AG09309 (cell line): ENCODE results near the gene KDM4C.

Experiments
- DNase-seq: peaks from one replicate; pipeline ENCODE4 v3.0.0-alpha.2; 2010; ENCODE audit warnings: low read depth
- H3K4me3 ChIP-seq: 2 replicates; pipeline ENCODE4 v1.5.1; 2011; ENCODE audit warnings: mild to moderate bottlenecking, low read depth, low read length, moderate library complexity; ENCODE audit not compliant: control insufficient read depth
- CTCF ChIP-seq: IDR thresholded peaks from 2 replicates; pipeline ENCODE4 v1.5.1; 2011; ENCODE audit warnings: mild to moderate bottlenecking, low read depth, low read length, inconsistent platforms; ENCODE audit not compliant: insufficient read depth, control insufficient read depth; ENCODE audit errors: missing control alignments

The KDM4C gene

GRCh38 chr9:7153566-7153965 lies 395.8 kb downstream of the KDM4C start:
- no peak for DNase-seq
- no peak for TF ChIP-seq CTCF
- H3K4me3 ChIP-seq, result no peak overlapping the region

GRCh38 chr9:7154003-7154619 lies 396.3 kb downstream of the KDM4C start:
- no peak for DNase-seq
- no peak overlapping the region for H3K4me3 ChIP-seq
- TF ChIP-seq CTCF, result no peak

- no peak overlapping the region for H3K4me3 ChIP-seq
- DNase-seq, result no peak
- TF ChIP-seq CTCF, result no peak
Measured at GRCh38 chr9:7154650-7155049, 396.9 kb downstream of the KDM4C start.

GRCh38 chr9:7161469-7161868 lies 403.7 kb downstream of the KDM4C start:
- TF ChIP-seq CTCF, result no peak
- DNase-seq, result no peak
- H3K4me3 ChIP-seq, result no peak overlapping the region

- TF ChIP-seq CTCF, result no peak
- no peak for DNase-seq
- H3K4me3 ChIP-seq, result no peak overlapping the region
Measured at GRCh38 chr9:7163932-7164331, 406.2 kb downstream of the KDM4C start.

- no peak for DNase-seq
- TF ChIP-seq CTCF, result no peak
- H3K4me3 ChIP-seq, result no peak overlapping the region
Measured at GRCh38 chr9:7164440-7165330, 406.9 kb downstream of the KDM4C start.
